ENCODE measurements around the gene RASSF7.

RASSF7 gene

GRCh38 chr11:574632-575312 lies 14.0 kb downstream of the RASSF7 start:
- peak; percentile 89 for FAIRE-seq
- TF ChIP-seq TAF1 (IDR thresholded peaks at IDR 0.05; ENCODE audit: borderline replicate concordance, low read depth, low read length) = no peak
- no peak for TF ChIP-seq POLR2AphosphoS5 (IDR thresholded peaks at IDR 0.05; ENCODE audit: low read depth, low read length)
- DNase-seq (ENCODE audit: insufficient read length) = no peak

GRCh38 chr11:575313-575995 lies 14.7 kb downstream of the RASSF7 start:
- FAIRE-seq = no peak
- TF ChIP-seq POLR2AphosphoS5 (IDR thresholded peaks at IDR 0.05; ENCODE audit: low read depth, low read length) = no peak
- TF ChIP-seq POLR2A (IDR thresholded peaks at IDR 0.05; ENCODE audit: low read depth, low read length) = no peak
- no peak for TF ChIP-seq TAF1 (IDR thresholded peaks at IDR 0.05; ENCODE audit: borderline replicate concordance, low read depth, low read length)

GRCh38 chr11:575996-576768 lies 15.4 kb downstream of the RASSF7 start, which contains the start of gene PHRF1:
Gene PHRF1 (plus strand): TSS chr11:576470. CDS start chr11:581513, 5,043 bp downstream.
- FAIRE-seq (peak; percentile 99), DNase-seq (ENCODE audit: insufficient read length) (peak; percentile 99)
- TF ChIP-seq POLR2A (IDR thresholded peaks at IDR 0.05; ENCODE audit: low read depth, low read length) (peak; percentile 88), TAF1 (IDR thresholded peaks at IDR 0.05; ENCODE audit: borderline replicate concordance, low read depth, low read length) (peak; percentile 94), POLR2AphosphoS5 (IDR thresholded peaks at IDR 0.05; ENCODE audit: low read depth, low read length) (peak; percentile 85)

More at GRCh38 chr11:575313-575995, 14.7 kb downstream of the RASSF7 start:
- DNase-seq (ENCODE audit: insufficient read length) = peak; percentile 83

GRCh38 chr11:576811-577610 lies 16.2 kb downstream of the RASSF7 start:
- peak; percentile 74 for FAIRE-seq

GRCh38 chr11:577611-577894 lies 16.8 kb downstream of the RASSF7 start:
- DNase-seq (ENCODE audit: insufficient read length) (no peak), FAIRE-seq (no peak)
- TF ChIP-seq POLR2A (IDR thresholded peaks at IDR 0.05; ENCODE audit: low read depth, low read length) (no peak), POLR2AphosphoS5 (IDR thresholded peaks at IDR 0.05; ENCODE audit: low read depth, low read length) (no peak), TAF1 (IDR thresholded peaks at IDR 0.05; ENCODE audit: borderline replicate concordance, low read depth, low read length) (no peak)

More at GRCh38 chr11:576811-577610, 16.2 kb downstream of the RASSF7 start:
- TF ChIP-seq TAF1 (IDR thresholded peaks at IDR 0.05; ENCODE audit: borderline replicate concordance, low read depth, low read length) = no peak
- TF ChIP-seq POLR2AphosphoS5 (IDR thresholded peaks at IDR 0.05; ENCODE audit: low read depth, low read length) = no peak
- TF ChIP-seq POLR2A (IDR thresholded peaks at IDR 0.05; ENCODE audit: low read depth, low read length) = no peak
- DNase-seq (ENCODE audit: insufficient read length) = no peak

GRCh38 chr11:578276-579035 lies 17.7 kb downstream of the RASSF7 start:
- TF ChIP-seq POLR2AphosphoS5 (IDR thresholded peaks at IDR 0.05; ENCODE audit: low read depth, low read length) (no peak), POLR2A (IDR thresholded peaks at IDR 0.05; ENCODE audit: low read depth, low read length) (no peak), TAF1 (IDR thresholded peaks at IDR 0.05; ENCODE audit: borderline replicate concordance, low read depth, low read length) (no peak)
- FAIRE-seq (no peak), DNase-seq (ENCODE audit: insufficient read length) (no peak)

GRCh38 chr11:579830-580601 lies 19.2 kb downstream of the RASSF7 start:
- TF ChIP-seq POLR2A (IDR thresholded peaks at IDR 0.05; ENCODE audit: low read depth, low read length) = no peak
- TF ChIP-seq TAF1 (IDR thresholded peaks at IDR 0.05; ENCODE audit: borderline replicate concordance, low read depth, low read length) = no peak
- no peak for TF ChIP-seq POLR2AphosphoS5 (IDR thresholded peaks at IDR 0.05; ENCODE audit: low read depth, low read length)
- DNase-seq (ENCODE audit: insufficient read length) = no peak
- FAIRE-seq = peak; percentile 38

GRCh38 chr11:581342-581741 lies 20.6 kb downstream of the RASSF7 start:
- FAIRE-seq (no peak), DNase-seq (ENCODE audit: insufficient read length) (no peak)
- TF ChIP-seq POLR2AphosphoS5 (IDR thresholded peaks at IDR 0.05; ENCODE audit: low read depth, low read length) (no peak), TAF1 (IDR thresholded peaks at IDR 0.05; ENCODE audit: borderline replicate concordance, low read depth, low read length) (no peak), POLR2A (IDR thresholded peaks at IDR 0.05; ENCODE audit: low read depth, low read length) (no peak)

GRCh38 chr11:581752-582151 lies 21.0 kb downstream of the RASSF7 start:
- no peak for FAIRE-seq
- TF ChIP-seq TAF1 (IDR thresholded peaks at IDR 0.05; ENCODE audit: borderline replicate concordance, low read depth, low read length) = no peak
- no peak for TF ChIP-seq POLR2AphosphoS5 (IDR thresholded peaks at IDR 0.05; ENCODE audit: low read depth, low read length)
- no peak for TF ChIP-seq POLR2A (IDR thresholded peaks at IDR 0.05; ENCODE audit: low read depth, low read length)
- DNase-seq (ENCODE audit: insufficient read length) = no peak

GRCh38 chr11:584287-584686 lies 23.5 kb downstream of the RASSF7 start:
- TF ChIP-seq POLR2AphosphoS5 (IDR thresholded peaks at IDR 0.05; ENCODE audit: low read depth, low read length) = no peak
- TF ChIP-seq TAF1 (IDR thresholded peaks at IDR 0.05; ENCODE audit: borderline replicate concordance, low read depth, low read length) = no peak
- no peak for TF ChIP-seq POLR2A (IDR thresholded peaks at IDR 0.05; ENCODE audit: low read depth, low read length)
- DNase-seq (ENCODE audit: insufficient read length) = no peak
- no peak for FAIRE-seq

All from GM12892 (cell line).